Stimulated activated CD8-positive, alpha-beta memory T cell treated with anti-CD3 and anti-CD28 coated beads, Interleukin-15, amount 100 ng/mL, for 4 hours (primary cell): ENCODE data around the gene ETV7.
A peak's percentile ranks its signal among the peaks of the same experiment; 100 is the strongest.
"Not testable (repeated sequence)": the region's sequence is repeated elsewhere in the genome, so short reads cannot be mapped to it uniquely, and the experiment has no call there.

Experiments used
- DNase-seq, 2 donors: peaks; one replicate each; pipeline ENCODE4 v3.0.0-alpha.2; 2020; ENCODE audit warnings: low read depth in 2 of 2

The ETV7 gene

DNA sequence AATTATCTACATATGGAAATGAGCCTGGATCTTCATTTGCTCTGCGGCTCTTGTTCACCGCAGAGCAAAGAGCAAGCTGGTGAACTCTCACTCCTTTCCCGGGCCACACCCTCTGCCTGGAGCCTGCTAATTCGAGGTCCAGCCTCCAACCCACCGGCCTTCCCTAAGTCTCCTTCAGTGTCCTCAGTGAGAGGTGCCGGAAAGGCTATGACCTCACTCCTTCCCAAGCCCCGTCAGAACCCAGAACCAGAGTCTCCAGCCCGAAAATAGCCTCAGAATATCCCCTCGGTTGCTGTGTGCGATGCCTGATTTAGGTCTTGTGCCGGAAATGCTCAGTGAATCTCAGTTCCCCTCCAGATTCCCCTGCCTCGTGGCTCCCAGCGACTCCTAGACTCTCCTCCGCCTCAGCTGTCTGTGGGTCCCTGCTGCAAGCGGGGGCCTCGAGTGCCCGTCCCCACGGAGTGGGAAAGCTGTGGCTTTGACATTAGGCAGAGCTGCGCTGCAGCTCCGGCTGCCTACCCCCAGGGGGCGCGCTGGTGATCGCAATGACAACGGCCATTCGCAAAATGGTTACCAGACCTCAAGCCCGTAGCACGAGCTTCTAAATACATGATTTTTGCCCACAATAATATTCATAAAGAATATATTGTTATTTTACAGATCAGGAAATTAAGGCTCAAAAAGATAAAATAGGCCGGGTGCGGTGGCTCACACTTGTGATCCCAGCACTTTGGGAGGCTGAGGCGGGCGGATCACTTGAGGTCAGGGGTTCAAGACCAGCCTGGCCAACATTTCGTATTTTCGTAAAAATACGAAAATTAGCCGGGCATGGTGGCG is 46.6 kb downstream of the ETV7 start:
- peak; percentile 19 to 34 for DNase-seq

GRCh38 chr6:36340306-36340617 is 47.2 kb downstream of the ETV7 start:
- DNase-seq: no peak

- no peak for DNase-seq
These were observed 48.3 kb downstream of the ETV7 start for GRCh38 chr6:36339146-36339545.

DNA sequence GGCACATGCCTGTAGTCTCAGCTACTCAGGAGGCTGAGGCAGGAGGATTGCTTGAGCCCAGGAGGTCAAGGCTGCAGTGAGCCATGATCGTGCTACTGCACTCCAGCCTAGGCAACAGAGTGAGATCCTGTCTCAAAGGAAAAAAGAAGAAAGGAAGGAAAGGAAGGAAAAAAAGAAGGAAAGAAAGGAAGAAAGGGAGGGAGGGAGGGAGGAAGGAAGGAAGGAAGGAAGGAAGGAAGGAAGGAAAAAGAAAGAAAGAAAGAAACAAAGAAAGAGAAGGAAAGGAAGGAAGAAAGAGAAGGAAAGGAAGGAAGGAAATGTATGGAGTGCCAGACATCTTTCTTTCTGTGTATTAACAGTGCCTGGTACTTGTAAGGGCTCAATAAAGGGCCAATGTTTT is 49.2 kb downstream of the ETV7 start:
- DNase-seq: not testable (repeated sequence)

GRCh38 chr6:36337814-36338213 is 49.7 kb downstream of the ETV7 start:
- no peak for DNase-seq

DNA sequence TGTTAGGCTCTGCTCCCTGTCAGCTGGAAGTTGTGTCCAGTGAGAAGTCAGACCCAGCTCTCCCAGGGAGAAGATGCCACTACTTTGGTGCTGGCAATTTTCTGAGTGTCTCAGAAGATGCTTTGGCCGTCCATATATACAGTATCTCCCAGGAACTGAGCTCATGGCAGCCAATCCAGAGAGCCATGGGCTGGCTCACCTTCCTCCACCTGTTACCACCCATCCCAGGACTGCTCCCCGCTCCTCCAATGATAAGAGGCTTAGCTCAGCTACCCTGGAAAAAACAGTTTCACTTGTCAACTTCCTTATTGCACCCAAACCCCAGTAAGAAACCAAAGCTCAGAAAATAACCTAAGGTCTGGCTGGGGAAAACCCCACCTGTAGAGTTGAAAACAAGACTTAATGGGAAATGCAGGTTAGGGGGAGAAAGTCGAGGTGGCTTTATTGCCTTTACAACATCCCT is 50.7 kb downstream of the ETV7 start, which contains the start of gene BNIP5:
Gene BNIP5, minus strand, starts transcription at position 110 of the 463 bp plus-strand sequence. CDS start 6,198 bp downstream, outside the sequence.
- DNase-seq: no peak

DNA sequence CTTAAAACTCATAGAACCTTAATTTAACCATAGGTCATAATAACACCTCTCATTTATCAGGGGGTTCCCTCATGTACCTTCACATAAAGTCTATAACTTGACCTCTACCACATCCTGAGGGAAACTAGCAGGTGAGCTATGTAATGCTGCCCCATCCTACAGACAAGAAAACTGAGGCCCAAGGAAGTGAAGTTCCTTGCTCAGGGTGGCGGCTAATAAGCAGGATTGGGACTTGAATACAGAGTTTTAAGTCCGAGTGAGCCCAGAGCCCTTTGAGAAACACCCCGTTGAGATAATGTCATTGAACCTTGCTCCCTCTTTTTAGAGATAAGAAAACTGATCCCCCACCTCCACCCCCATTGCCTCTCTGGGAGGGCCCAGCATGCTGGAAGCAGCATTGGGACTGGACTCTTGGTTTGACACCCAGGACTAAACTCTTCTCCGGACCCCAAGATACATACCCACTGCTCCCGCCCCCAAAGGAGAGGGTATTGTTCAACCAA is 51.2 kb downstream of the ETV7 start:
- DNase-seq: no peak

GRCh38 chr6:36335465-36336207 is 51.8 kb downstream of the ETV7 start:
- DNase-seq: no peak

GRCh38 chr6:36334832-36335459 is 52.5 kb downstream of the ETV7 start:
- DNase-seq: no peak

DNA sequence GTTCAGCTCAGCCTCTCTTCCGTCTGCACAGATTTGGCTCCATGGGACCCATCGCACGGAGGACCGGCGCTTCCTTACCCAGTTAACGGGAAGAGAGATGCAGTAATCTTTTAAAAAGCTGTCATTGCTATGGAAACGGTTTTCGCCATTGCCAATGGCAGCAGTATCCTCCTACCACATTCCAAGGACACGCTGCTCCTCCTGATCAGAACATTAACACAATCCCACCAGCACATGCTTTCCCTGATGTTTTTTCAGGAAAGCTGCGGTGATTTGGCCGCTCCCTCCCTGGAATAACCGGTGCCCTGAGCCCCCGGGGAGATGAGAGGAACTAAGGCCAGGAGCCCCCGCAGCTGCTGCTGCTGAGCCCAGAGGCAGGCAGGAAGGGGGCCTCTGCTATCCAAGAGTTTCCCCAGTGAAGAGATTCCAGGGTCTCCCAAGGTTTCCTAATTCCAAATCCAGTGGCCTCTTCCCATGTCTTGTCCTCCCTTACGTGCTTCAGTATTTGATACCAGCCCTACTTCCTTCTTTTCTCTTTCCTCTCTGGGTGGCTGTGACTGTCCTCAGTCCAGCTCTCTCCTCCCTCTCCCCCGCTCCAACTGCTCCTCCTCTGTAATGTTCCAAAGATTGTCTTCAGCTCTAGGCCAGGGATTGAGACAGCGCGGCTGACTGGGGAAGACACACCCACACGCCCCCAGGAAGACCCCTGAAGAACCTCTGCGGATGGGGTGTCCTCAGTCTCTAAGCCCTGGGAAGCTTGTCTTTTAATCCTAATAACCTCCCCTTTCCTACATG is 53.3 kb downstream of the ETV7 start:
- no peak for DNase-seq

DNA sequence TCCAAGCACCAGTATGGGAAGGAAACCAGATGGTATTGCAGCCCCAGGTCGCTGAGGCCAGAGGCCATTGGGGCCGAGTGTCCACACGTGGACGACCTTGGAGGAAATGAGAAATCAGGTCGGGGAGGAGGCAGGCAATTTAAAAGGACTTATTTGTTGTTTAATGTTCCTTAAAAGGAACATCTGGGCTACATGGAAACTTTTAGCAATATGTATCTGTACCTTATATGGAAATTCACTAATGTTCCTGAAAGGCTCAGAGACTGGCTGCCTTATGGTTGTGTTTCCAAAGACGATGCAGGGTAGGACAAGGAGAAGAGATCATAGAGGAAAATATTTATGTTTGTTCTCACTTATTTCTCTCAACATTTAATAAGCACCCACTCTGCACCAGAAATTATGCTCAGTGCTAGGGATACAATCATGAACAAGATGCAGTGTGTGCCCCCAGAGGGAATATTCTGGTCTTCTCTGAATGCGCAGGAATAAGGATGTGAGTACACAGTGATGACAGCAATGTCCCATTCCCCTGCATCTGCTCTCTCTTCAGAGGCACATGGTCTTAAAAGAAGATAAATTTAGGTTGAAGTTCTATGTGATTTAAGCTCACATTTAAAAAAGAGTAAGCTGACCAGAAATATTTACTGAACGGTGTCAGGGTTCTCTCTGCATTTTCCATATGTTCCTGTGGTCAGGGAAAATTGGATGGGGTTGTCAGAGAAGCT is 54.1 kb downstream of the ETV7 start:
- no peak for DNase-seq

DNA sequence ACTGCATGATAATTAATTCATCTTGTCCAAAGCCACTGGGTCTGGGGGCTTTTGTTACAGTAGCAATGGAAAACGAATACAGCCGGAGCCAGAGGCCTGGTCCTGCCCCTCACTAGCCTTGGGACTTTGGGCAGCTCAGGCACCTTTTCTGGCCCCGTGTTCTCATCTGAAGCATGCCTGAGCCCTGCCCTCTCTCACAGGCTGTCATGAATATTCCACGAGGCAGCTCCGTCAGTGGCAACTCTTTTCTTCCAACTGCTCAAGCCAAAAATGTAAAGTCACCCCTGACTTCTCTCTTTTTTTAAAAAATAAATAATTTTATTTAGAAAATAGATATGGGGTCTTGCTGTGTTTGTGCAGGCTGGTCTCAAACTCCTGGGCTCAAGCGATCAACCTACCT is 56.1 kb downstream of the ETV7 start:
- DNase-seq: no peak

DNA sequence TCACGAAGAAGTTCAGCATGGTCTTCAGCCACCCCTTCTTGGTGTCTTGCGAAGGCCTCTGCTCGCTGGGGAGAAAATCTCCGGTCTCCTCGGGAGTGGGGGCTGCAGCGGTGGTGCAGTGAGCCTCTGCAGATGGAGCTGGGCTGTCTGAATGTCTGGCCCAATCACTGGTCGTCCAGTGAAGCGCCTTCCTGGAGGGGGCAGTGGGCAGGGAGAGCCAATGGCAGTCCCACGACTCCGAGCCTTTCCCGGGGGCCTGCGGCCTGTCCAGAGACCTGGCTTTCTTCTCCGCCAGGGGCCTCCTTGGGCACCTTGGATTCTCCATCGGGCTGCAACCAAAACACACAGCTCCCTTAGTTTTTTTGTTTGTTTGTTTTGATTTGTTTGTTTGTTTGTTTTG is 57.1 kb downstream of the ETV7 start:
- DNase-seq: no peak

GRCh38 chr6:36329798-36330291 is 57.6 kb downstream of the ETV7 start:
- no peak for DNase-seq

DNA sequence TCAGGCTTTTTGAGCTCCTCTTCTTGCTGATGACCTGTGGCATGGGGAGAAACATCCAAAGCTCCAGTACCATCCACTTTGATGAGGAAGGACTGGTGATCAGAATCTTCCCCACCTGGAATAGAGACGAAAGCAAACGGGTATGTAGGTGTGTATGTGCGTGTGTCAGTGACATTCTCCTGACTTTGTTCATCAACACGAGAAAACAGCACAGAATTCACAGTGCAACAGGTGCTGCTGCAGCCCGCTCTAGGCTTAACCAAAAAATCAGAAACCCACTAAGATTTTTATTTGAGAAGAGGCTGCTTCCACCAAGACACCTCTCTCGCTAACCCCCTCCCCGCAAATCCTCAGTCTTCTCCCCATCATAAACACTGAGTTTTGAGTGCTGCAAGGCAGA is 58.9 kb downstream of the ETV7 start:
- DNase-seq: no peak

GRCh38 chr6:36327919-36328236 is 59.6 kb downstream of the ETV7 start:
- DNase-seq: no peak

- DNase-seq: no peak
These were observed 60.1 kb downstream of the ETV7 start for GRCh38 chr6:36327226-36327918.

DNA sequence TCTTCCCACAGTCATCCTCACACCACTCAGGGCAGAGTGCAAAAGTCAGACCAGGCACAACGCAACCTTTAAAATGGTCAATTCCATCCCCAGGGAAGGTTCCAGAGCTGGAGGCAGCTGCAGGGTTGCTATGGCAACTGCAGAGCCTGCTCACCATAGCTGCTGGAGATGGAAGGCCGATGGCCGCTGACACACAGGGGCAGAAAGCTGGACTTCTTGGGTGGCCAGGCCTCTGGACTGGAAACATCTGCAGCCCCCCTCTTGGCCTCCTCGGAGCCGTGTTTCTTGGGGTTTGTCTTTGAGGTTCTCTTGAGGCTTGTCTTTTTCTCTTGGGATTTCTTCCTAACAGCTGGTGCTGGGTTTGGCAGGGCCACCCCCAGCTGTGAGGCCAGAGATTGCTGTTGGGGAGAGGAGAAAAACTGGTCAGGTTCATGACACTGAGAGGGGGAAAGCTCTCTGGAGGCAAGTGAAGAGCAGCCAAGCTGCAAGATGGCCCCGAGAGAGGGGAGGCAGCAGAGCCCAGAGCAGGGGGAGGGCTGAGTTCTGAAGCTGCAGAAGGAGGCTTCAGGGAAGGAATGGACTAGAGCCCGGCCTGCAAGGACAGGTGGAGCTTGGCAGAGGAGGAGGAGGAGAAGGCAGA is 61.0 kb downstream of the ETV7 start:
- no peak for DNase-seq

DNA sequence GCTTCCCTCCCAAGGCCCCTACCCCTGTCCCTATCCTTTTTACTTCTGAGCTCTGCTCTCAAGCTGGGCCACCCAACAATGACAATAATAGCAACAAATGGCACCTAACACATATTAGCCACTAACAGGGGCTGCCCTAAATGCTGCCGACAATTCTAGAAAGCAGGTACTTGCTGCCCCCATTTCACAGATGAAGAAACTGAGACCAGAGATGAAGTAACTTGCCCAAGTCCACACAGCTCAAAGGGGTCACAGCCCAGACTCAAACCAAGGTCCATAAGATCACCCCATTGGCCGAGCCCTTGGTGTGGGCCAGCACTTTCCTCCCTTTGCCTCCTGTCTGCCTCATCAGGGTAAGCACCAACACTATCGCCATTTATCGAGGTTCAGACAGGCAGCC is 62.8 kb downstream of the ETV7 start:
- DNase-seq: no peak

GRCh38 chr6:36324191-36324590 is 63.3 kb downstream of the ETV7 start:
- no peak for DNase-seq
